Thoracic aorta (tissue), 2 donors: ENCODE measurements around the gene AEN. TPM values are rescaled to one million over a fixed set of nuclear protein-coding genes. Genes with fewer than 3 reads are reported as not detected.
"Not testable (repeated sequence)": the region's sequence is repeated elsewhere in the genome, so short reads cannot be mapped to it uniquely, and the experiment has no call there.

Experiments used
- ATAC-seq: fragments of 150-250 bp; one replicate; pipeline ENCODE4 v1.8.0; 2017; ENCODE audit warnings: low read depth; ENCODE audit not compliant: insufficient number of reproducible peaks, low FRiP score
- DNase-seq: peaks from one replicate; pipeline ENCODE4 v3.0.0-alpha.2; 2020; ENCODE audit warnings: low spot score
- H3K27ac ChIP-seq, 2 donors: fragments of 200-600 bp; sonication (generic); 1 replicate in 1 of 2; 2 replicates in 1 of 2; pipeline ENCODE4 v1.5.1; 2016; ENCODE audit warnings: mild to moderate bottlenecking in 2 of 2, moderate library complexity in 2 of 2
- H3K27me3 ChIP-seq: fragments of 200-600 bp; sonication (generic); replicated peaks from 2 replicates; pipeline ENCODE4 v1.6.0; 2016; ENCODE audit warnings: mild to moderate bottlenecking; ENCODE audit not compliant: insufficient read depth
- H3K36me3 ChIP-seq: fragments of 200-600 bp; sonication (generic); one replicate; pipeline ENCODE4 v1.5.1; 2016
- H3K4me1 ChIP-seq, 2 donors: fragments of 200-600 bp; sonication (generic); 1 replicate in 1 of 2; 2 replicates in 1 of 2; pipeline versions ENCODE4 v1.5.1 to v1.6.0; 2016; ENCODE audit warnings: low read depth in 2 of 2, mild to moderate bottlenecking in 1 of 2; ENCODE audit not compliant: control insufficient read depth in 1 of 2
- H3K4me3 ChIP-seq: fragments of 200-600 bp; sonication (generic); 2 replicates; pipeline ENCODE4 v1.5.1; 2016; ENCODE audit warnings: mild to moderate bottlenecking
- H3K9me3 ChIP-seq: fragments of 200-600 bp; sonication (generic); 2 replicates; pipeline ENCODE4 v1.5.1; 2016
- CTCF ChIP-seq: fragments of 200-600 bp; sonication (generic); IDR thresholded peaks from one replicate; pipeline ENCODE4 v1.5.1; 2019; ENCODE audit warnings: antibody characterized with exemption
- total RNA-seq, 2 donors: library from RNA; depleted of rRNA; stranded (reverse); fragments of >200 nt; gene quantifications; one replicate each; pipeline versions ENCODE4 v1.1.0 to v1.2.3, GENCODE V29; 2016

The AEN gene
- total RNA-seq, 2 donors from 2014 or later = 36.0 to 36.3 TPM

GRCh38 chr15:88637436-88637835 is 16.3 kb downstream of the AEN start:
- H3K4me3 ChIP-seq = no peak overlapping the region
- peak overlapping the region; percentile 91 to 93 for H3K27ac ChIP-seq
- H3K36me3 ChIP-seq = peaks cover 3% of the 10 kb centered on the region
- DNase-seq = no peak
- ATAC-seq = no peak
- no peak for TF ChIP-seq CTCF
- no peaks in the 10 kb centered on the region for H3K27me3 ChIP-seq
- no peaks in the 10 kb centered on the region for H3K9me3 ChIP-seq
- H3K4me1 ChIP-seq = peaks cover 6 to 23% of the 10 kb centered on the region in 2 donors

- Histone ChIP-seq H3K27me3 (no peaks in the 10 kb centered on the region), H3K27ac (peak overlapping the region; percentile 91 to 93), H3K4me1 (peaks cover 6 to 23% of the 10 kb centered on the region in 2 donors), H3K9me3 (no peaks in the 10 kb centered on the region), H3K4me3 (peak overlapping the region; percentile 71), H3K36me3 (no peaks in the 10 kb centered on the region)
- TF ChIP-seq CTCF = no peak
- ATAC-seq (no peak), DNase-seq (no peak)
Observed at GRCh38 chr15:88637841-88638625, 16.9 kb downstream of the AEN start.

- peak; percentile 90 for DNase-seq
- peaks cover 6 to 23% of the 10 kb centered on the region in 2 donors for H3K4me1 ChIP-seq
- no peaks in the 10 kb centered on the region for H3K27me3 ChIP-seq
- H3K9me3 ChIP-seq = no peaks in the 10 kb centered on the region
- H3K36me3 ChIP-seq = no peaks in the 10 kb centered on the region
- ATAC-seq = peak; percentile 90
- peak within 1 kb of the TSS; percentile 71 for H3K4me3 ChIP-seq
- peak within 1 kb of the TSS; percentile 91 to 93 for H3K27ac ChIP-seq
- TF ChIP-seq CTCF = peak; percentile 58
Observed at GRCh38 chr15:88638626-88639372, 17.7 kb downstream of the AEN start, which contains the start of gene ISG20. Gene ISG20 (plus strand): TSS chr15:88639016. CDS start chr15:88639367, 351 bp downstream.

GRCh38 chr15:88641959-88642452 is 20.9 kb downstream of the AEN start:
- Histone ChIP-seq H3K36me3 (no peaks in the 10 kb centered on the region), H3K27ac (no peak overlapping the region), H3K9me3 (no peaks in the 10 kb centered on the region), H3K4me3 (no peak overlapping the region), H3K4me1 (peaks cover 6 to 23% of the 10 kb centered on the region in 2 donors), H3K27me3 (no peaks in the 10 kb centered on the region)
- TF ChIP-seq CTCF = no peak
- ATAC-seq (no peak), DNase-seq (no peak)

- H3K27me3 ChIP-seq, H3K4me3 ChIP-seq, H3K9me3 ChIP-seq, ATAC-seq, H3K36me3 ChIP-seq, DNase-seq, H3K27ac ChIP-seq: not testable (repeated sequence)
- H3K4me1 ChIP-seq = peaks cover 6 to 23% of the 10 kb centered on the region in 2 donors
Observed at GRCh38 chr15:88642514-88642913, 21.4 kb downstream of the AEN start.
